H9 (cell line): ENCODE data around the gene ELAPOR1. TPM values are rescaled to one million over a fixed set of nuclear protein-coding genes. Genes with fewer than 3 reads are reported as not detected.

Source experiments
- DNase-seq: peaks from one replicate; pipeline ENCODE4 v3.0.0-alpha.2; 2017
- H2AFZ ChIP-seq: one replicate; pipeline ENCODE4 v1.6.1; 2013; ENCODE audit warnings: mild to moderate bottlenecking, low read length, control low read depth, moderate library complexity
- H2AK5ac ChIP-seq: 2 replicates; pipeline ENCODE4 v1.6.1; 2013; ENCODE audit warnings: low read length, control low read depth, mixed read lengths; ENCODE audit not compliant: insufficient read length
- H2BK120ac ChIP-seq: one replicate; pipeline ENCODE4 v1.6.1; 2013; ENCODE audit warnings: low read depth, mild to moderate bottlenecking, low read length, control low read depth, inconsistent platforms; ENCODE audit not compliant: poor library complexity, severe bottlenecking
- H2BK12ac ChIP-seq: 2 replicates; pipeline ENCODE4 v1.6.1; 2013; ENCODE audit warnings: low read length, control low read depth, mixed read lengths, low read depth; ENCODE audit not compliant: insufficient read length
- H2BK15ac ChIP-seq: 2 replicates; pipeline ENCODE4 v1.6.1; 2013; ENCODE audit warnings: low read depth, low read length, control low read depth
- H2BK20ac ChIP-seq: one replicate; pipeline ENCODE4 v1.6.1; 2013; ENCODE audit warnings: low read depth, mild to moderate bottlenecking, low read length, control low read depth, inconsistent platforms; ENCODE audit not compliant: poor library complexity, severe bottlenecking
- H2BK5ac ChIP-seq: 2 replicates; pipeline ENCODE4 v1.6.1; 2013; ENCODE audit warnings: low read length, control low read depth, mixed read lengths; ENCODE audit not compliant: insufficient read length
- H3K14ac ChIP-seq: 2 replicates; pipeline ENCODE4 v1.6.1; 2013; ENCODE audit warnings: low read length, control low read depth; ENCODE audit not compliant: insufficient read depth
- H3K18ac ChIP-seq: 2 replicates; pipeline ENCODE4 v1.6.1; 2013; ENCODE audit warnings: low read depth, mild to moderate bottlenecking, mixed read lengths, low read length, control low read depth; ENCODE audit not compliant: insufficient read length
- H3K23ac ChIP-seq: 2 replicates; pipeline ENCODE4 v1.6.1; 2013; ENCODE audit warnings: low read length, control low read depth, mixed read lengths, low read depth; ENCODE audit not compliant: insufficient read length
- H3K23me2 ChIP-seq: 2 replicates; pipeline ENCODE4 v1.6.1; 2013; ENCODE audit warnings: low read depth, mild to moderate bottlenecking, mixed read lengths, low read length, control low read depth; ENCODE audit not compliant: insufficient read length, poor library complexity, severe bottlenecking
- H3K27ac ChIP-seq: 2 replicates; pipeline ENCODE4 v1.5.1; 2013; ENCODE audit warnings: low read length, control low read depth, mixed read lengths, low read depth; ENCODE audit not compliant: insufficient read length
- H3K27me3 ChIP-seq: 2 replicates; pipeline ENCODE4 v1.6.1; 2013; ENCODE audit warnings: low read length, control low read depth, inconsistent platforms; ENCODE audit not compliant: insufficient read depth
- H3K4ac ChIP-seq: 2 replicates; pipeline ENCODE4 v1.6.1; 2013; ENCODE audit warnings: low read depth, mild to moderate bottlenecking, control low read depth, inconsistent platforms, low read length, moderate library complexity
- H3K4me1 ChIP-seq: 2 replicates; pipeline ENCODE4 v1.6.1; 2013; ENCODE audit warnings: low read length, control low read depth, inconsistent platforms; ENCODE audit not compliant: insufficient read depth
- H3K4me2 ChIP-seq: 2 replicates; pipeline ENCODE4 v1.6.1; 2013; ENCODE audit warnings: low read length, control low read depth, mixed read lengths; ENCODE audit not compliant: insufficient read length, insufficient read depth
- H3K56ac ChIP-seq: 2 replicates; pipeline ENCODE4 v1.6.1; 2013; ENCODE audit warnings: low read depth, mild to moderate bottlenecking, mixed read lengths, low read length, control low read depth; ENCODE audit not compliant: insufficient read length
- H3K79me1 ChIP-seq: 2 replicates; pipeline ENCODE4 v1.6.1; 2013; ENCODE audit warnings: low read depth, mild to moderate bottlenecking, moderate library complexity, low read length, control low read depth, inconsistent platforms; ENCODE audit not compliant: insufficient read depth, poor library complexity, severe bottlenecking
- H3K79me2 ChIP-seq: 2 replicates; pipeline ENCODE4 v1.6.1; 2013; ENCODE audit warnings: low read length, control low read depth, inconsistent platforms; ENCODE audit not compliant: insufficient read depth
- H3K9ac ChIP-seq: 2 replicates; pipeline ENCODE4 v1.6.1; 2013; ENCODE audit warnings: low read length, control low read depth, mixed read lengths; ENCODE audit not compliant: insufficient read length; ENCODE audit errors: extremely low read depth
- H3K9me3 ChIP-seq: one replicate; pipeline ENCODE4 v1.6.1; 2013; ENCODE audit warnings: low read depth, low read length, inconsistent platforms; ENCODE audit not compliant: control insufficient read depth
- H3T11ph ChIP-seq: one replicate; pipeline ENCODE4 v1.6.1; 2013; ENCODE audit warnings: mild to moderate bottlenecking, low read length, control low read depth, inconsistent platforms
- H4K20me1 ChIP-seq: one replicate; pipeline ENCODE4 v1.6.1; 2013; ENCODE audit not compliant: control insufficient read depth, insufficient read length, insufficient read depth
- H4K5ac ChIP-seq: 2 replicates; pipeline ENCODE4 v1.6.1; 2013; ENCODE audit warnings: low read depth, mild to moderate bottlenecking, mixed read lengths, low read length, control low read depth; ENCODE audit not compliant: insufficient read length
- H4K8ac ChIP-seq: replicated peaks from 2 replicates; pipeline ENCODE4 v1.6.1; 2013; ENCODE audit warnings: low read length, control low read depth, mixed read lengths, low read depth; ENCODE audit not compliant: insufficient read length
- H4K91ac ChIP-seq: 2 replicates; pipeline ENCODE4 v1.6.1; 2013; ENCODE audit warnings: low read depth, mild to moderate bottlenecking, moderate library complexity, mixed read lengths, low read length, control low read depth; ENCODE audit not compliant: insufficient read length
- H3K27ac Mint-ChIP-seq, 3 experiments: 2 replicates in 2 of 3; 3 replicates in 1 of 3; pipeline ENCODE4 v1.8.0; 2020 to 2021; ENCODE audit warnings: mixed read lengths in 3 of 3, mild to moderate bottlenecking in 1 of 3, moderate library complexity in 1 of 3
- H3K27me3 Mint-ChIP-seq: 2 replicates; pipeline ENCODE4 v1.8.0; 2021; ENCODE audit warnings: low read depth, mild to moderate bottlenecking, moderate library complexity, mixed read lengths
- H3K36me3 Mint-ChIP-seq, 3 experiments: 2 replicates in 2 of 3; 3 replicates in 1 of 3; pipeline ENCODE4 v1.8.0; 2020 to 2021; ENCODE audit warnings: low read depth in 3 of 3, mixed read lengths in 3 of 3; ENCODE audit not compliant: insufficient read depth in 1 of 3
- H3K4me1 Mint-ChIP-seq, 2 experiments: 2 replicates each; pipeline ENCODE4 v1.8.0; 2020; ENCODE audit warnings: mixed read lengths in 2 of 2
- H3K4me3 Mint-ChIP-seq, 2 experiments: 2 replicates in 1 of 2; 3 replicates in 1 of 2; pipeline ENCODE4 v1.8.0; 2020 to 2021; ENCODE audit warnings: mild to moderate bottlenecking in 2 of 2, mixed read lengths in 2 of 2, moderate library complexity in 1 of 2
- H3K9me3 Mint-ChIP-seq, 2 experiments: 2 replicates in 1 of 2; 3 replicates in 1 of 2; pipeline ENCODE4 v1.8.0; 2020; ENCODE audit warnings: mild to moderate bottlenecking in 2 of 2, mixed read lengths in 2 of 2, moderate library complexity in 1 of 2
- WGBS: extraction: QIAGEN DNeasy Blood & Tissue Kit; methylation state at CpG from one replicate; pipeline ENCODE4 v1.1.7; 2013; ENCODE audit warnings: missing lambda C conversion rate, low lambda C conversion rate, mixed read lengths; ENCODE audit not compliant: insufficient read length; ENCODE audit errors: extremely low coverage; 5-methylcytosine and 5-hydroxymethylcytosine counted together
- total RNA-seq: library from RNA; stranded (reverse); gene quantifications from 2 replicates; pipeline ENCODE4 v1.2.1, GENCODE V29; 2021
- TF ChIP-seq, protein P1 (sequence below): fragments of 200-600 bp; sonication (generic); conservative IDR thresholded peaks from 3 replicates; pipeline ENCODE4 v1.8.0; 2021; ENCODE audit warnings: antibody characterized with exemption, mild to moderate bottlenecking

The ELAPOR1 gene
- total RNA-seq, 1 experiment from 2014 or later, result 0.55 TPM

DNA sequence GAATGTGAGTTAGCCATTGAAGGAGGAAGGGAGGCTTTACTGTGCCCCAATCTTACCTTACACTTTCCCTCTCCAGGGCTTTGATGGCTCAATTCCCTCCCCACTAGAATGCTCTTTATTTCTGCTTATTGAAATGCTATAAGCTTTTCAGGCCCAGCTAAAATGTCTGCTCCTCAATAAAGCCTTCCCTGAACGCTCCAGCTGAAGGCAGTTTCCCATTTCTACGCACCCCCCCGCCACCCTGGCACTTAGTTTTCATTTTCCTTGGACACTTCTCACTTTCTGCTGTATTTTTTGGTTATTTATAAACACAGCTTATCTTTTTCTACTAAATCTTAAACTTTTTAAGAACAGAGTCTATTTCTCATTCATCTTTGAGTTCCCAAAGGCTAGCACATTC, 30.4 kb upstream of the ELAPOR1 start:
- Histone ChIP-seq H3T11ph (no peak overlapping the region), H2BK120ac (no peak overlapping the region), H4K91ac (no peak overlapping the region), H3K79me2 (no peaks in the 10 kb centered on the region), H4K20me1 (no peaks in the 10 kb centered on the region), H3K23ac (no peak overlapping the region), H3K9ac (no peak overlapping the region), H3K4me2 (no peak overlapping the region), H3K27ac (no peak overlapping the region), H2AK5ac (no peak overlapping the region), H3K4me1 (peaks cover 2% of the 10 kb centered on the region; the same call in 1 of the 2 replicates), H3K9me3 (no peaks in the 10 kb centered on the region), H4K8ac (no peak overlapping the region), H2BK12ac (no peak overlapping the region), H3K79me1 (no peaks in the 10 kb centered on the region), H4K5ac (no peak overlapping the region), H2BK15ac (no peak overlapping the region), H2BK20ac (no peak overlapping the region), H2BK5ac (no peak overlapping the region), H3K27me3 (no peaks in the 10 kb centered on the region), H3K23me2 (no peaks in the 10 kb centered on the region), H3K14ac (no peak overlapping the region), H3K18ac (no peak overlapping the region), H2AFZ (no peak overlapping the region), H3K4ac (no peak overlapping the region), H3K56ac (no peak overlapping the region)
- no peak overlapping the region for H3K27ac Mint-ChIP-seq
- TF ChIP-seq, protein P1, sequence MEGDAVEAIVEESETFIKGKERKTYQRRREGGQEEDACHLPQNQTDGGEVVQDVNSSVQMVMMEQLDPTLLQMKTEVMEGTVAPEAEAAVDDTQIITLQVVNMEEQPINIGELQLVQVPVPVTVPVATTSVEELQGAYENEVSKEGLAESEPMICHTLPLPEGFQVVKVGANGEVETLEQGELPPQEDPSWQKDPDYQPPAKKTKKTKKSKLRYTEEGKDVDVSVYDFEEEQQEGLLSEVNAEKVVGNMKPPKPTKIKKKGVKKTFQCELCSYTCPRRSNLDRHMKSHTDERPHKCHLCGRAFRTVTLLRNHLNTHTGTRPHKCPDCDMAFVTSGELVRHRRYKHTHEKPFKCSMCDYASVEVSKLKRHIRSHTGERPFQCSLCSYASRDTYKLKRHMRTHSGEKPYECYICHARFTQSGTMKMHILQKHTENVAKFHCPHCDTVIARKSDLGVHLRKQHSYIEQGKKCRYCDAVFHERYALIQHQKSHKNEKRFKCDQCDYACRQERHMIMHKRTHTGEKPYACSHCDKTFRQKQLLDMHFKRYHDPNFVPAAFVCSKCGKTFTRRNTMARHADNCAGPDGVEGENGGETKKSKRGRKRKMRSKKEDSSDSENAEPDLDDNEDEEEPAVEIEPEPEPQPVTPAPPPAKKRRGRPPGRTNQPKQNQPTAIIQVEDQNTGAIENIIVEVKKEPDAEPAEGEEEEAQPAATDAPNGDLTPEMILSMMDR, result no peak
- peaks cover 24% of the 10 kb centered on the region in 2 experiments for H3K4me1 Mint-ChIP-seq
- peaks cover 0 to 3% of the 10 kb centered on the region in 2 experiments; a peak in 1 of 5 replicates for H3K9me3 Mint-ChIP-seq
- H3K4me3 Mint-ChIP-seq, result no peak overlapping the region
- WGBS, result no CpG with 5 or more reads among the region's 3 CpGs
- peaks cover 0 to 1% (median 0%) of the 10 kb centered on the region in 3 experiments; a peak in 1 of 7 replicates for H3K36me3 Mint-ChIP-seq
- DNase-seq, result no peak
- no peaks in the 10 kb centered on the region for H3K27me3 Mint-ChIP-seq
